H9 (cell line): ENCODE results near the gene PUDP. TPM values are rescaled to one million over a fixed set of nuclear protein-coding genes. Genes with fewer than 3 reads are reported as not detected.
"Not testable (repeated sequence)": the region's sequence is repeated elsewhere in the genome, so short reads cannot be mapped to it uniquely, and the experiment has no call there.

Source experiments
- DNase-seq: peaks from one replicate; pipeline ENCODE4 v3.0.0-alpha.2; 2017
- H2AFZ ChIP-seq: one replicate; pipeline ENCODE4 v1.6.1; 2013; ENCODE audit warnings: mild to moderate bottlenecking, low read length, control low read depth, moderate library complexity
- H2AK5ac ChIP-seq: 2 replicates; pipeline ENCODE4 v1.6.1; 2013; ENCODE audit warnings: low read length, control low read depth, mixed read lengths; ENCODE audit not compliant: insufficient read length
- H2BK120ac ChIP-seq: one replicate; pipeline ENCODE4 v1.6.1; 2013; ENCODE audit warnings: low read depth, mild to moderate bottlenecking, low read length, control low read depth, inconsistent platforms; ENCODE audit not compliant: poor library complexity, severe bottlenecking
- H2BK12ac ChIP-seq: 2 replicates; pipeline ENCODE4 v1.6.1; 2013; ENCODE audit warnings: low read length, control low read depth, mixed read lengths, low read depth; ENCODE audit not compliant: insufficient read length
- H2BK15ac ChIP-seq: 2 replicates; pipeline ENCODE4 v1.6.1; 2013; ENCODE audit warnings: low read depth, low read length, control low read depth
- H2BK20ac ChIP-seq: one replicate; pipeline ENCODE4 v1.6.1; 2013; ENCODE audit warnings: low read depth, mild to moderate bottlenecking, low read length, control low read depth, inconsistent platforms; ENCODE audit not compliant: poor library complexity, severe bottlenecking
- H2BK5ac ChIP-seq: 2 replicates; pipeline ENCODE4 v1.6.1; 2013; ENCODE audit warnings: low read length, control low read depth, mixed read lengths; ENCODE audit not compliant: insufficient read length
- H3K14ac ChIP-seq: 2 replicates; pipeline ENCODE4 v1.6.1; 2013; ENCODE audit warnings: low read length, control low read depth; ENCODE audit not compliant: insufficient read depth
- H3K18ac ChIP-seq: 2 replicates; pipeline ENCODE4 v1.6.1; 2013; ENCODE audit warnings: low read depth, mild to moderate bottlenecking, mixed read lengths, low read length, control low read depth; ENCODE audit not compliant: insufficient read length
- H3K23ac ChIP-seq: 2 replicates; pipeline ENCODE4 v1.6.1; 2013; ENCODE audit warnings: low read length, control low read depth, mixed read lengths, low read depth; ENCODE audit not compliant: insufficient read length
- H3K23me2 ChIP-seq: 2 replicates; pipeline ENCODE4 v1.6.1; 2013; ENCODE audit warnings: low read depth, mild to moderate bottlenecking, mixed read lengths, low read length, control low read depth; ENCODE audit not compliant: insufficient read length, poor library complexity, severe bottlenecking
- H3K27ac ChIP-seq: 2 replicates; pipeline ENCODE4 v1.5.1; 2013; ENCODE audit warnings: low read length, control low read depth, mixed read lengths, low read depth; ENCODE audit not compliant: insufficient read length
- H3K27me3 ChIP-seq: 2 replicates; pipeline ENCODE4 v1.6.1; 2013; ENCODE audit warnings: low read length, control low read depth, inconsistent platforms; ENCODE audit not compliant: insufficient read depth
- H3K4ac ChIP-seq: 2 replicates; pipeline ENCODE4 v1.6.1; 2013; ENCODE audit warnings: low read depth, mild to moderate bottlenecking, control low read depth, inconsistent platforms, low read length, moderate library complexity
- H3K4me1 ChIP-seq: 2 replicates; pipeline ENCODE4 v1.6.1; 2013; ENCODE audit warnings: low read length, control low read depth, inconsistent platforms; ENCODE audit not compliant: insufficient read depth
- H3K4me2 ChIP-seq: 2 replicates; pipeline ENCODE4 v1.6.1; 2013; ENCODE audit warnings: low read length, control low read depth, mixed read lengths; ENCODE audit not compliant: insufficient read length, insufficient read depth
- H3K56ac ChIP-seq: 2 replicates; pipeline ENCODE4 v1.6.1; 2013; ENCODE audit warnings: low read depth, mild to moderate bottlenecking, mixed read lengths, low read length, control low read depth; ENCODE audit not compliant: insufficient read length
- H3K79me1 ChIP-seq: 2 replicates; pipeline ENCODE4 v1.6.1; 2013; ENCODE audit warnings: low read depth, mild to moderate bottlenecking, moderate library complexity, low read length, control low read depth, inconsistent platforms; ENCODE audit not compliant: insufficient read depth, poor library complexity, severe bottlenecking
- H3K79me2 ChIP-seq: 2 replicates; pipeline ENCODE4 v1.6.1; 2013; ENCODE audit warnings: low read length, control low read depth, inconsistent platforms; ENCODE audit not compliant: insufficient read depth
- H3K9ac ChIP-seq: 2 replicates; pipeline ENCODE4 v1.6.1; 2013; ENCODE audit warnings: low read length, control low read depth, mixed read lengths; ENCODE audit not compliant: insufficient read length; ENCODE audit errors: extremely low read depth
- H3K9me3 ChIP-seq: one replicate; pipeline ENCODE4 v1.6.1; 2013; ENCODE audit warnings: low read depth, low read length, inconsistent platforms; ENCODE audit not compliant: control insufficient read depth
- H3T11ph ChIP-seq: one replicate; pipeline ENCODE4 v1.6.1; 2013; ENCODE audit warnings: mild to moderate bottlenecking, low read length, control low read depth, inconsistent platforms
- H4K20me1 ChIP-seq: one replicate; pipeline ENCODE4 v1.6.1; 2013; ENCODE audit not compliant: control insufficient read depth, insufficient read length, insufficient read depth
- H4K5ac ChIP-seq: 2 replicates; pipeline ENCODE4 v1.6.1; 2013; ENCODE audit warnings: low read depth, mild to moderate bottlenecking, mixed read lengths, low read length, control low read depth; ENCODE audit not compliant: insufficient read length
- H4K8ac ChIP-seq: replicated peaks from 2 replicates; pipeline ENCODE4 v1.6.1; 2013; ENCODE audit warnings: low read length, control low read depth, mixed read lengths, low read depth; ENCODE audit not compliant: insufficient read length
- H4K91ac ChIP-seq: 2 replicates; pipeline ENCODE4 v1.6.1; 2013; ENCODE audit warnings: low read depth, mild to moderate bottlenecking, moderate library complexity, mixed read lengths, low read length, control low read depth; ENCODE audit not compliant: insufficient read length
- H3K27ac Mint-ChIP-seq, 3 experiments: 2 replicates in 2 of 3; 3 replicates in 1 of 3; pipeline ENCODE4 v1.8.0; 2020 to 2021; ENCODE audit warnings: mixed read lengths in 3 of 3, mild to moderate bottlenecking in 1 of 3, moderate library complexity in 1 of 3
- H3K27me3 Mint-ChIP-seq: 2 replicates; pipeline ENCODE4 v1.8.0; 2021; ENCODE audit warnings: low read depth, mild to moderate bottlenecking, moderate library complexity, mixed read lengths
- H3K36me3 Mint-ChIP-seq, 3 experiments: 2 replicates in 2 of 3; 3 replicates in 1 of 3; pipeline ENCODE4 v1.8.0; 2020 to 2021; ENCODE audit warnings: low read depth in 3 of 3, mixed read lengths in 3 of 3; ENCODE audit not compliant: insufficient read depth in 1 of 3
- H3K4me1 Mint-ChIP-seq, 2 experiments: 2 replicates each; pipeline ENCODE4 v1.8.0; 2020; ENCODE audit warnings: mixed read lengths in 2 of 2
- H3K4me3 Mint-ChIP-seq, 2 experiments: 2 replicates in 1 of 2; 3 replicates in 1 of 2; pipeline ENCODE4 v1.8.0; 2020 to 2021; ENCODE audit warnings: mild to moderate bottlenecking in 2 of 2, mixed read lengths in 2 of 2, moderate library complexity in 1 of 2
- H3K9me3 Mint-ChIP-seq, 2 experiments: 2 replicates in 1 of 2; 3 replicates in 1 of 2; pipeline ENCODE4 v1.8.0; 2020; ENCODE audit warnings: mild to moderate bottlenecking in 2 of 2, mixed read lengths in 2 of 2, moderate library complexity in 1 of 2
- CTCF ChIP-seq: fragments of 200-600 bp; sonication (generic); conservative IDR thresholded peaks from 3 replicates; pipeline ENCODE4 v1.8.0; 2021; ENCODE audit warnings: antibody characterized with exemption, mild to moderate bottlenecking
- WGBS: extraction: QIAGEN DNeasy Blood & Tissue Kit; methylation state at CpG from one replicate; pipeline ENCODE4 v1.1.7; 2013; ENCODE audit warnings: missing lambda C conversion rate, low lambda C conversion rate, mixed read lengths; ENCODE audit not compliant: insufficient read length; ENCODE audit errors: extremely low coverage; 5-methylcytosine and 5-hydroxymethylcytosine counted together
- total RNA-seq: library from RNA; stranded (reverse); gene quantifications from 2 replicates; pipeline ENCODE4 v1.2.1, GENCODE V29; 2021

PUDP gene
- total RNA-seq, 1 experiment from 2014 or later = 46.3 TPM

DNA sequence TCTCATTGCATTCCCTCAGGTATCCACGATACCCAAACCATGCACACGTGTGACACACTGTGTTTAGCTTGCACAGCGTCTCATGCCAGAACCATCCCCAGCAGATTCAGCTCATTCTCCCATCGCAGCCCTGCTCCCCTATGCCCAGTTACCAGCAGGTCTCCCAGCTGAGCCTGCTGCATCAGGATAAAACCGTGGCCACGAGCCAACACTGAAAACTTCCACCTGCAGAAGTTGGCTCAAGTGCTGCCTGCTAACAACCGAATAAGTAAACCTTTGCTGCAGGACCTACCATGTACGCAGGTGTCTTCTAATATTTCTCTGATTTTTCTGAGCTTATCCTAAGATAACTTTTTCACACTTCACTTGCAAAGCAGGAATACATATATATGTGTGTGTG lies 120.9 kb downstream of the PUDP start:
- Histone ChIP-seq H4K5ac (no peak overlapping the region), H3K27me3 (no peaks in the 10 kb centered on the region), H2BK12ac (no peak overlapping the region), H3K9me3 (no peaks in the 10 kb centered on the region), H3K18ac (no peak overlapping the region), H3K14ac (no peak overlapping the region), H3K23me2 (no peaks in the 10 kb centered on the region), H3K4me2 (no peak overlapping the region), H3K79me2 (no peaks in the 10 kb centered on the region), H3K27ac (no peak overlapping the region), H3K9ac (no peak overlapping the region), H3K23ac (no peak overlapping the region), H3K79me1 (no peaks in the 10 kb centered on the region), H2AK5ac (no peak overlapping the region), H2BK15ac (no peak overlapping the region), H4K8ac (no peak overlapping the region), H3K4me1 (no peaks in the 10 kb centered on the region), H3K56ac (no peak overlapping the region), H2BK5ac (no peak overlapping the region), H4K91ac (no peak overlapping the region), H2AFZ (no peak overlapping the region), H3K4ac (no peak overlapping the region), H4K20me1 (no peaks in the 10 kb centered on the region), H2BK20ac (no peak overlapping the region), H2BK120ac (no peak overlapping the region), H3T11ph (no peak overlapping the region)
- H3K9me3 Mint-ChIP-seq = no peaks in the 10 kb centered on the region
- no peak overlapping the region for H3K4me3 Mint-ChIP-seq
- no peak for TF ChIP-seq CTCF
- no peaks in the 10 kb centered on the region for H3K27me3 Mint-ChIP-seq
- no peak for DNase-seq
- H3K27ac Mint-ChIP-seq = no peak overlapping the region; a peak in 1 of 7 replicates
- H3K4me1 Mint-ChIP-seq = 0 out of 4 replicates have a peak, but pooled peaks cover 0 to 2% of the 10 kb centered on the region in 2 experiments
- WGBS = no CpG with 5 or more reads among the region's 8 CpGs
- H3K36me3 Mint-ChIP-seq = no peaks in the 10 kb centered on the region; a peak in 1 of 7 replicates

DNA sequence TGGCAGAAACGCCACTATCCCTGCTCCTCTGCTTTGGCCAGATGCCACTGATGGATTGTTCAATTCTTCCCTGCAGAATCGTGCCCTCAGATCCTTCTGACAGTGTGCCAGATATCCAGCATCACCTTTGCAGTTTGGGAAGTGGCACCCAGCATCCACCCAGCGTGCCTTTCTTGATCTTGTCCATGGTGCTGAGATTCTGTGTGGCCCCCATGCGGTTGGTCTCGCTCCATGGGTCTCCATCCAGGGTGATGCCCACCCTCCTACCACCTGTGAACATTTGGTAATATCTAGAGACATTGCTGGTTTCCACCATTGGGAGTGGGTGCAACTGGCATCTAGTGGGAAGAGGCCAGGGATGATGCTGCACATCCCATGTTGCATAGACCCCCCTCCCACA lies 121.6 kb downstream of the PUDP start:
- no CpG with 5 or more reads among the region's 5 CpGs for WGBS
- not testable (repeated sequence) for H3K4ac ChIP-seq, H2BK5ac ChIP-seq, H3K56ac ChIP-seq, H4K5ac ChIP-seq, H4K20me1 ChIP-seq, H3K36me3 Mint-ChIP-seq, H3K18ac ChIP-seq, H3K4me1 ChIP-seq, H3K4me3 Mint-ChIP-seq, H2BK12ac ChIP-seq, H3K9me3 ChIP-seq, H4K91ac ChIP-seq, H3T11ph ChIP-seq, H3K27me3 Mint-ChIP-seq, H2BK20ac ChIP-seq, H3K9ac ChIP-seq, H3K27me3 ChIP-seq, H4K8ac ChIP-seq, H2BK15ac ChIP-seq, H3K23me2 ChIP-seq, H3K4me1 Mint-ChIP-seq, H2AFZ ChIP-seq, H3K23ac ChIP-seq, H3K27ac ChIP-seq, H3K9me3 Mint-ChIP-seq, H2BK120ac ChIP-seq, H3K27ac Mint-ChIP-seq, DNase-seq, H2AK5ac ChIP-seq, H3K4me2 ChIP-seq, H3K79me1 ChIP-seq, H3K14ac ChIP-seq, H3K79me2 ChIP-seq
